Stimulated activated CD4-positive, alpha-beta T cell treated with anti-CD3 and anti-CD28 coated beads, Interleukin-15, amount 100 ng/mL, for 48 hours (primary cell): ENCODE data around the gene ZNF410.

Experiments used
- DNase-seq, 2 donors: peaks; one replicate each; pipeline ENCODE4 v3.0.0-alpha.2; 2020; ENCODE audit warnings: low read depth in 2 of 2

ZNF410 gene

GRCh38 chr14:73953731-73954130 lies 67.1 kb downstream of the ZNF410 start:
- DNase-seq = no peak

DNA sequence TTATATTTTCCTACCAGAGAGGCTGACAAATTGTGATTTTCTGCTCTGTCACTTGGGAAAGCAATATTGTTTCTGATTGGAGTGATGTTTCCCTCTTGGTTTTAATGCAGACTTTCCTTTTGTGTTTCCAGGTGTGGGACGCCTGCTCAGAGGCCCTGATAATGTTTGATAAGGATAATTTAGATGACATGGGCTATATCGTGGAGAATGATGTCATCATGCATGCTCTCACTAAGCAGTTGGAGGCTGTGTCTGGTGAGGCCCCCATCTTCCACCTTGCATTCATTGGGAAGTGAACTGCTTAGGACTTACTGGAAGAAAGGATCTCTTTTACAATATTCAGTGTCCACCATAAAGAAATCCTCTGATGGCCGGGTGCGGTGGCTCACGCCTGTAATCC lies 69.0 kb downstream of the ZNF410 start:
- DNase-seq = no peak

- DNase-seq = no peak
Observed at GRCh38 chr14:73958591-73958990, 71.9 kb downstream of the ZNF410 start.

DNA sequence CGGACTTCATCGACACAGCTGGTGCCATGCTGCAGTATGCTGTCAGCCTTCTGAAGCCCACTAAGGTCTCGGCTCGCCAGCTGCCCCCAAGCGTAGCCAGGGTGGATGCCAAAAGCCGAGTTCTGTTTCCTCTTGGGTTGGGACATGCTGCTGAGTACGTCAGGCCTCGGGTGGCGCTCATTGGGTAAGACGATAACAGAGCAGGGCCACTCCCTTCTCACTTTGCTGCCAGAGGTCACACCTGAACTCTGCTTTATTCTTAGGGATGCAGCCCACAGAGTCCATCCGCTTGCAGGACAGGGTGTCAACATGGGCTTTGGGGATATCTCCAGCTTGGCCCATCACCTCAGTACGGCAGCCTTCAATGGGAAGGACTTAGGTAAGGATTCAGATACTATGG lies 74.5 kb downstream of the ZNF410 start:
- DNase-seq = no peak

DNA sequence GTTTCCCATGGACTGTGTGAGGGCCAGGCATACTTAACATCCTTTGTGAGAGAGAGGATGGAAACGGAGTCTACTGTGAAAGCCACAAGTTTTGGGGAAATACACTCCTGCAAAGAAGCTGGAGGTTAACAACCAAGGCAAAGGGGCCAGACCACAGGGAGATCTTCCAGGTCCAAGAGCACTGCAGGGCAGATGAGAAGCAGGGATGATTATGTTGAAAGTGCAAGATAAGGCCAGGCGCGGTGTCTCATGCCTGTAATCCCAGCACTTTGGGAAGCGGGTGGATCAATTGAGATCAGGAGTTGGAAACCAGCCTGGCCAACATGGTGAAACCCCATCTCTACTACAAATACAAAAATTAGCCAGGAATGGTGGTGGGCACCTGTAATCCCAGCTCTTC lies 78.6 kb downstream of the ZNF410 start:
- no peak for DNase-seq

DNA sequence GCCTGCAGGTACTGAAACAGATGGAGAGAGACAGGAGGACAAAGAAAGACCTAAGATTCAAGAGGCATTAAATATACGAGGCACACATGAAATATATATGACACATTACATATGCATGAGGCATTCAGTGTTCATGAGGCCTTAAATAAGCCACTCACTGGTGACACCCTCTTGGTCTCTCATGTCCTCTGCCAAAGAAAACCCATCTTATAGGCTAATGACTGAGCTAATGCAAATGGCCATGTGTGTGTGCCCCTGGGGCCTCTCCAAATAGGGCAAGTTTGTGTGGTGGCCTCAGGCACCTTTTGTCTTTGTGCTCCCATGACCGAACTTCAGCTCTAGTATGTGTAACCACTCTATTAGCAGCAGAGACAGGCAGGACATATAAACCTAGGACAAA lies 82.2 kb downstream of the ZNF410 start:
- DNase-seq = no peak

DNA sequence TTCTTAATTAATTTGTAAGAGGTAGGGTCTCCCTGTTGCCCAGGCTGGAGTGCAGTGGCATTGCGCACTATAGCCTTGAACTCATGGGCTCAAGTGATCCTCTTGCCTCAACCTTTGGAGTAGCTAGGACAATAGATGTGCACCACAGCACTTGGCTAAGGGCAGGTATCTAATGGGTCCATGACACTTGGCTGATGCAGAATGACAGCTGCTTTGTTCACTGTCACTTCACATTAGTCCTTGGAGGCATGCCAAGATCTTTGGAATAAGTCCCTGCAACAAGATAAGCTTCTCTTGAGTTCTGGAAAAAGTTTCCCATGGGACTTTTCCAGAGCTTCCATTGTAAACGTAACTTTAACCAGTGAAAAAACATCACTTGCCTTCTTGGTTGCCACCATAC lies 86.8 kb downstream of the ZNF410 start:
- no peak for DNase-seq

DNA sequence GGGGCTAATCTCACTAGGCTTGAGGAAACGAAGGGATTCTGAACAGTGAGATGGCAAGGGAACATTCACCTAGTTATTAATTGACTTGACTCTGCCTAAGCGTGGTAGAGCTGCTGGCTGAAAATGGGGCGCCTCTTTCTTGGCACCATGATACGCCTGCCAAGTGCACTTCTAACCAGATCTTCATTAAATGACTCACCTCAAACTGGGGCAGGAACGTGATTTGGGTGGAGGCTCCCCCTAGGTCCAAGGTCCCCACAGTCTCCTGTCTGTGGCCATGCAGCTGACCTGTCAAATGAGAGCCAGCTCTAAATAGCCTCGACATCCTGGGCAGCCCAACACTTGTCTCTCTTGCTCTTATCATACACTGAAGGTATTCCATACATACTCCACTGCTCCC lies 89.5 kb downstream of the ZNF410 start:
- DNase-seq = no peak

DNA sequence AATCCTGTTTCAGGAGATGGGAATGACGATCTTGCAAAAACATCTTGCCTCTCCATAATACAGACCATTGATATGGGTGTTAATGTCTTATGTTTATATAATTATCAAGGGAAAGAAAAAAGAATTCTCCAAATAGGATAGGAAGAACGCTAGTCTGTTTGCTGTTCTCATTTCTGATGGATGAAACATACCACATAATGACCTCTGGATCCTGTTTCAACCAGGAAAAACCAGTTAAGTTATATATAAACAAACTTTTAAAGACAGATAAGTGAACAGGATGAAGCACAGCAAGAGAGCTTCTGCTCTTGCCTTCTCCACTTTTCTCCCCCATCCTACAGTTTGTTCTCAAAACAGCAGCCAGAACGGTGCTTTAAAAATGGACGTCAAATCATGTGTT lies 91.2 kb downstream of the ZNF410 start:
- no peak for DNase-seq
